ENCODE measurements around the gene SH3GL2. TPM values are rescaled to one million over a fixed set of nuclear protein-coding genes. Genes with fewer than 3 reads are reported as not detected.

Gene SH3GL2
- polyA plus RNA-seq, 1 donor (not counting 4 experiments of a cell fraction or from before 2014, with no cell fraction given): not detected

DNA sequence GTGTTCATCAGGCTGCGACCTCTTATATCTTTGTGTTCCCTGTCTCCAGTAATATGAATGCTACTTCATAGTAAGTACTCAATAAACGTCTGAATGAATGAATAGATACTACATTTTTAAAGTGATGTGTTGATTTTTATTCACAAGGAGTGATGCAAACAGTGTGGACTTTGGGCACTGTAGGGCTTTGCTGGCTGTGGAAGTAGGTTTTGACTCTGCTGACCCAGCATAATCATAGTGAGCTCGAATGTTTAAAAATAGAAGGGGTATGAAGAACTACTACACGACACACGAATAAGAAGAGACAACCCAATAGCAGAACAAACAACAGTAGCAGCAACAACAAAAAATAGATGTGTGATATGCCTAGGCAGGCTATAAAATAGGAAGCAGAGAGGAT, 147.4 kb downstream of the SH3GL2 start:
- FAIRE-seq: no peak
- Histone ChIP-seq H3K9me3 (ENCODE audit: control insufficient read depth, low read depth, low read length) (peaks cover 2% of the 10 kb centered on the region), H3K36me3 (ENCODE audit: control insufficient read depth in 2 of 2, extremely low read depth in 1 of 2, insufficient read depth in 2 of 2, low read length in 2 of 2) (no peaks in the 10 kb centered on the region), H3K9ac (ENCODE audit: control insufficient read depth, extremely low read depth, insufficient read depth, low read length) (no peak overlapping the region), H3K4me2 (ENCODE audit: control insufficient read depth, extremely low read depth, insufficient read depth, low read depth, low read length) (no peak overlapping the region), H3K27me3 (ENCODE audit: control insufficient read depth, extremely low read depth, insufficient read depth, low read length) (no peaks in the 10 kb centered on the region), H3K79me2 (ENCODE audit: control insufficient read depth, insufficient read depth, low read length) (no peaks in the 10 kb centered on the region), H3K4me3 (ENCODE audit: control insufficient read depth in 2 of 3, extremely low read depth in 1 of 3, insufficient read depth in 2 of 3, low read depth in 1 of 3, low read length in 3 of 3) (no peak overlapping the region), H3K4me1 (ENCODE audit: control insufficient read depth, extremely low read depth, insufficient read depth, low read length) (no peaks in the 10 kb centered on the region), H3K27ac (ENCODE audit: control insufficient read depth, insufficient read depth, low read length) (no peak overlapping the region), H4K20me1 (ENCODE audit: control insufficient read depth, extremely low read depth, insufficient read depth, low read length) (no peaks in the 10 kb centered on the region), H2AFZ (ENCODE audit: control insufficient read depth, low read length) (no peak overlapping the region), H3K9me1 (ENCODE audit: control insufficient read depth, extremely low read depth, insufficient read depth, low read length) (no peaks in the 10 kb centered on the region)
- dilution Hi-C loops (cut with MboI; ENCODE audit: extremely low pct_ligation_motif_present, low sequenced_read_pairs): no loop called here
- no peak for TF ChIP-seq EZH2 (IDR thresholded peaks at IDR 0.05; ENCODE audit: low read length)
- no peak for TF ChIP-seq CTCF (optimal IDR thresholded peaks at IDR 0.05 in 1 of 3, IDR thresholded peaks at IDR 0.05 in 1 of 3, conservative IDR thresholded peaks at IDR 0.05 in 1 of 3; ENCODE audit: extremely low read depth in 1 of 3, insufficient read depth in 2 of 3, low read length in 3 of 3)
- no peak for DNase-seq (ENCODE audit: low read depth, low spot score)

- no peak overlapping the region for H2AFZ ChIP-seq (ENCODE audit: control insufficient read depth, low read length)
- H3K4me1 ChIP-seq (ENCODE audit: control insufficient read depth, extremely low read depth, insufficient read depth, low read length): no peaks in the 10 kb centered on the region
- H3K4me3 ChIP-seq (ENCODE audit: control insufficient read depth in 2 of 3, extremely low read depth in 1 of 3, insufficient read depth in 2 of 3, low read depth in 1 of 3, low read length in 3 of 3): no peak overlapping the region
- H3K27ac ChIP-seq (ENCODE audit: control insufficient read depth, insufficient read depth, low read length): no peak overlapping the region
- no peaks in the 10 kb centered on the region for H3K9me3 ChIP-seq (ENCODE audit: control insufficient read depth, low read depth, low read length)
- no peaks in the 10 kb centered on the region for H3K27me3 ChIP-seq (ENCODE audit: control insufficient read depth, extremely low read depth, insufficient read depth, low read length)
- FAIRE-seq (no peak), DNase-seq (ENCODE audit: low read depth, low spot score) (no peak)
- dilution Hi-C loops (cut with MboI; ENCODE audit: extremely low pct_ligation_motif_present, low sequenced_read_pairs): no loop called here
- no peak overlapping the region for H3K9ac ChIP-seq (ENCODE audit: control insufficient read depth, extremely low read depth, insufficient read depth, low read length)
- TF ChIP-seq EZH2 (IDR thresholded peaks at IDR 0.05; ENCODE audit: low read length) (no peak), CTCF (optimal IDR thresholded peaks at IDR 0.05 in 1 of 3, IDR thresholded peaks at IDR 0.05 in 1 of 3, conservative IDR thresholded peaks at IDR 0.05 in 1 of 3; ENCODE audit: extremely low read depth in 1 of 3, insufficient read depth in 2 of 3, low read length in 3 of 3) (no peak)
- no peaks in the 10 kb centered on the region for H3K79me2 ChIP-seq (ENCODE audit: control insufficient read depth, insufficient read depth, low read length)
- H3K36me3 ChIP-seq (ENCODE audit: control insufficient read depth in 2 of 2, extremely low read depth in 1 of 2, insufficient read depth in 2 of 2, low read length in 2 of 2): no peaks in the 10 kb centered on the region
- no peaks in the 10 kb centered on the region for H4K20me1 ChIP-seq (ENCODE audit: control insufficient read depth, extremely low read depth, insufficient read depth, low read length)
- H3K9me1 ChIP-seq (ENCODE audit: control insufficient read depth, extremely low read depth, insufficient read depth, low read length): no peaks in the 10 kb centered on the region
- H3K4me2 ChIP-seq (ENCODE audit: control insufficient read depth, extremely low read depth, insufficient read depth, low read depth, low read length): no peak overlapping the region
These were observed 152.0 kb downstream of the SH3GL2 start for GRCh38 chr9:17730899-17731298.
